ENCODE data around the gene CEMIP. TPM values are rescaled to one million over a fixed set of nuclear protein-coding genes. Genes with fewer than 3 reads are reported as not detected.

The CEMIP gene
- total and polyA plus RNA-seq, 2 of the 8 experiments (the other 6 are each of a cell fraction or from before 2014, with no cell fraction given) = 0.11 to 0.60 TPM

DNA sequence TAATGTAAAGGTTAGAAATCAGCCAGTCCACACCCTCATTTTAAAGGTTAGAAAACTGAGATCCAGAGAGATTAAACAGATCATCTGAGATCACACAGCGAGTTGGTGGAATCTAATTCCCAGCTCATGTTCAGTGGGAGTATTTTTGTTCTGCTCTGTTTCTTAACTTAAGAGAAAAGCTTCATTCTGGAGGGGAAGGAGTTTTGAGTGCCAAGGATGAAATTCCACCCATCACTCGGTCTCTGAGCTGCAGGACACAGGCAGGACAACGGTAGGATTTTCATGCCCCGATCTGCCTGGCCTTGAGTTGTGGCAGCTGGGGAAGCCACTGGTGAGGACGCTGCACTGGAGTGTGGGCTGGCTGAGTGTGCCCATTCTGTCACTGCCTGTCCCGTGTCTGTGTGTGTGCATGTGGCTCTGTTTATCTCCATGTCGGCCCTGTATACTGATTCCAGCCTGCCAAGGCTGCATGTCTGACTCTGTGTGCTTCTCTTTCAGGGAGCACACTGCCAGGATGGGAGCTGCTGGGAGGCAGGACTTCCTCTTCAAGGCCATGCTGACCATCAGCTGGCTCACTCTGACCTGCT lies 94.3 kb downstream of the CEMIP start:
- no peak overlapping the region for H3K23ac ChIP-seq (ENCODE audit: insufficient read length)
- no peak overlapping the region for H2AFZ ChIP-seq (ENCODE audit: low read length)
- peak overlapping the region; percentile 57 for H4K91ac ChIP-seq (replicated peaks; ENCODE audit: insufficient read length, low read length)
- peak overlapping the region; percentile 54 for H3K4ac ChIP-seq (replicated peaks; ENCODE audit: insufficient read length, low read depth, low read length)
- no peak overlapping the region for H2BK20ac ChIP-seq (ENCODE audit: low read length)
- peak overlapping the region; percentile 4; the same call in 1 of the 2 replicates for H2BK15ac ChIP-seq (ENCODE audit: low read length)
- no peaks in the 10 kb centered on the region for H3K9me3 ChIP-seq (ENCODE audit: insufficient read depth in 2 of 2, low read depth in 1 of 2, low read length in 1 of 2)
- peak overlapping the region; percentile 62; the same call in 1 of the 2 replicates for H2BK12ac ChIP-seq (ENCODE audit: low read depth, low read length)
- DNase-seq (ENCODE audit: low read depth in 1 of 2, low spot score in 2 of 2) (no peak), FAIRE-seq (no peak)
- no peak overlapping the region for H4K5ac ChIP-seq (ENCODE audit: insufficient read length, low read depth, low read length)
- H3K4me2 ChIP-seq (ENCODE audit: insufficient read depth in 1 of 2, low read depth in 2 of 2, low read length in 2 of 2) = no peak overlapping the region
- H2AK5ac ChIP-seq (ENCODE audit: low read depth, low read length) = no peak overlapping the region
- H3K4me1 ChIP-seq (replicated peaks in 1 of 4; ENCODE audit: control insufficient read depth in 3 of 4, insufficient read depth in 4 of 4, low read length in 3 of 4) = no peaks in the 10 kb centered on the region; a peak in 1 of 7 replicates
- H3K18ac ChIP-seq (ENCODE audit: extremely low read depth, low read length) = peak overlapping the region; percentile 20; the same call in 1 of the 2 replicates
- H2BK120ac ChIP-seq (replicated peaks; ENCODE audit: low read depth, low read length) = no peak overlapping the region
- no peaks in the 10 kb centered on the region for H3K79me2 ChIP-seq (ENCODE audit: control insufficient read depth in 1 of 2, insufficient read depth in 2 of 2, low read length in 2 of 2)
- no peaks in the 10 kb centered on the region for H3K27me3 ChIP-seq (replicated peaks in 1 of 4; ENCODE audit: control insufficient read depth in 3 of 4, extremely low read depth in 1 of 4, insufficient read depth in 3 of 4, low read length in 3 of 4)
- WGBS, 2 experiments (ENCODE audit: extremely low coverage in 1 of 2, insufficient coverage in 1 of 2, insufficient read length in 1 of 2, insufficient replicate concordance in 2 of 2, low coverage in 1 of 2, low lambda C conversion rate in 2 of 2, missing lambda C conversion rate in 1 of 2) = 89% methylated on average over 7 of the region's 7 CpGs; no CpG with 5 or more reads in 1 of the 2 experiments
- ChIA-PET CTCF (ENCODE audit: partially characterized antibody) (interaction anchor here (0.5 to 2.7 kb wide), 9 partner anchors 9 to 1258 kb away, joined by 3 to 7 read pairs (median 4); partner anchors contain the start of gene CEMIP), POLR2A (ENCODE audit: partially characterized antibody) (interaction anchor here (1.1 to 1.6 kb wide), 3 partner anchors 9 to 17 kb away, joined by 3 read pairs; no protein-coding TSS in a partner anchor)
- no peak overlapping the region for H3K27ac ChIP-seq (ENCODE audit: low read depth, low read length)
- H3K14ac ChIP-seq (ENCODE audit: insufficient read length) = no peak overlapping the region
- H4K8ac ChIP-seq (ENCODE audit: extremely low read depth, insufficient read depth, low read length) = peak overlapping the region; percentile 22; the same call in 1 of the 2 replicates
- H3K9ac ChIP-seq (replicated peaks in 1 of 4; ENCODE audit: extremely low read depth in 1 of 4, low read depth in 3 of 4, low read length in 3 of 4) = no peak overlapping the region
- no peak overlapping the region for H3K4me3 ChIP-seq (ENCODE audit: extremely low read depth in 1 of 4, insufficient read depth in 2 of 4, low read depth in 3 of 4, low read length in 4 of 4)
- H2BK5ac ChIP-seq (ENCODE audit: low read depth, low read length) = peak overlapping the region; percentile 48; the same call in 1 of the 2 replicates
- H4K20me1 ChIP-seq (replicated peaks in 1 of 2; ENCODE audit: control insufficient read depth in 1 of 2, insufficient read depth in 2 of 2, low read length in 2 of 2) = no peaks in the 10 kb centered on the region
- no peaks in the 10 kb centered on the region for H3K79me1 ChIP-seq (ENCODE audit: low read depth, low read length)
- H3K36me3 ChIP-seq (ENCODE audit: control insufficient read depth in 2 of 4, insufficient read depth in 4 of 4, low read length in 3 of 4) = no peaks in the 10 kb centered on the region
- no peaks in the 10 kb centered on the region for H3K23me2 ChIP-seq (ENCODE audit: low read depth, low read length)
- no peak overlapping the region for H3K56ac ChIP-seq (replicated peaks; ENCODE audit: insufficient read length, low read depth, low read length)
- no peak for TF ChIP-seq CREB1 (IDR thresholded peaks at IDR 0.05)
- TF ChIP-seq GABPA (IDR thresholded peaks at IDR 0.05; ENCODE audit: borderline replicate concordance, insufficient read depth, low read length) = no peak
- no peak for TF ChIP-seq KDM5A (IDR thresholded peaks at IDR 0.05; ENCODE audit: low read length)
- TF ChIP-seq, protein P1, sequence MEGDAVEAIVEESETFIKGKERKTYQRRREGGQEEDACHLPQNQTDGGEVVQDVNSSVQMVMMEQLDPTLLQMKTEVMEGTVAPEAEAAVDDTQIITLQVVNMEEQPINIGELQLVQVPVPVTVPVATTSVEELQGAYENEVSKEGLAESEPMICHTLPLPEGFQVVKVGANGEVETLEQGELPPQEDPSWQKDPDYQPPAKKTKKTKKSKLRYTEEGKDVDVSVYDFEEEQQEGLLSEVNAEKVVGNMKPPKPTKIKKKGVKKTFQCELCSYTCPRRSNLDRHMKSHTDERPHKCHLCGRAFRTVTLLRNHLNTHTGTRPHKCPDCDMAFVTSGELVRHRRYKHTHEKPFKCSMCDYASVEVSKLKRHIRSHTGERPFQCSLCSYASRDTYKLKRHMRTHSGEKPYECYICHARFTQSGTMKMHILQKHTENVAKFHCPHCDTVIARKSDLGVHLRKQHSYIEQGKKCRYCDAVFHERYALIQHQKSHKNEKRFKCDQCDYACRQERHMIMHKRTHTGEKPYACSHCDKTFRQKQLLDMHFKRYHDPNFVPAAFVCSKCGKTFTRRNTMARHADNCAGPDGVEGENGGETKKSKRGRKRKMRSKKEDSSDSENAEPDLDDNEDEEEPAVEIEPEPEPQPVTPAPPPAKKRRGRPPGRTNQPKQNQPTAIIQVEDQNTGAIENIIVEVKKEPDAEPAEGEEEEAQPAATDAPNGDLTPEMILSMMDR (IDR thresholded peaks at IDR 0.05; ENCODE audit: control extremely low read depth in 1 of 3, insufficient read depth in 1 of 3, low read depth in 1 of 3, low read length in 3 of 3) = no peak
- TF ChIP-seq SP1 (IDR thresholded peaks at IDR 0.05; ENCODE audit: low read depth, low read length) = no peak
- TF ChIP-seq ZNF274 (IDR thresholded peaks at IDR 0.05; ENCODE audit: borderline replicate concordance, extremely low read depth, low read length) = no peak
- TF ChIP-seq SAP30 (IDR thresholded peaks at IDR 0.05; ENCODE audit: insufficient read depth, insufficient replicate concordance, low read length) = no peak
- TF ChIP-seq, protein P2, sequence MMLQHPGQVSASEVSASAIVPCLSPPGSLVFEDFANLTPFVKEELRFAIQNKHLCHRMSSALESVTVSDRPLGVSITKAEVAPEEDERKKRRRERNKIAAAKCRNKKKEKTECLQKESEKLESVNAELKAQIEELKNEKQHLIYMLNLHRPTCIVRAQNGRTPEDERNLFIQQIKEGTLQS (IDR thresholded peaks at IDR 0.05; ENCODE audit: insufficient read depth, low read depth, low read length) = no peak
- no peak for TF ChIP-seq TEAD4 (IDR thresholded peaks at IDR 0.05; ENCODE audit: low read depth, low read length)
- no peak for TF ChIP-seq ASH2L (IDR thresholded peaks at IDR 0.05; ENCODE audit: low read length)
